GM11168 (cell line): ENCODE data around the gene MGST2.

Experiments
- in situ Hi-C: fragments of 300-500 bp; cut with MboI; formaldehyde crosslinking; loops from one replicate; pipeline ENCODE4 v1.12.0; 2022; ENCODE audit warnings: low sequenced_read_pairs; ENCODE audit not compliant: unreplicated experiment

MGST2 gene

GRCh38 chr4:139735381-139736273 is 70.0 kb downstream of the MGST2 start:
- in situ Hi-C loops = no loop called here

- in situ Hi-C loops = no loop called here
Measured at GRCh38 chr4:139736274-139736660, 70.6 kb downstream of the MGST2 start.

GRCh38 chr4:139736661-139737060 is 71.0 kb downstream of the MGST2 start:
- in situ Hi-C loops = no loop called here

- in situ Hi-C loops = no loop called here
Measured at GRCh38 chr4:139738846-139739613, 73.4 kb downstream of the MGST2 start.

- in situ Hi-C loops = no loop called here
Measured at GRCh38 chr4:139740121-139740520, 74.5 kb downstream of the MGST2 start.

DNA sequence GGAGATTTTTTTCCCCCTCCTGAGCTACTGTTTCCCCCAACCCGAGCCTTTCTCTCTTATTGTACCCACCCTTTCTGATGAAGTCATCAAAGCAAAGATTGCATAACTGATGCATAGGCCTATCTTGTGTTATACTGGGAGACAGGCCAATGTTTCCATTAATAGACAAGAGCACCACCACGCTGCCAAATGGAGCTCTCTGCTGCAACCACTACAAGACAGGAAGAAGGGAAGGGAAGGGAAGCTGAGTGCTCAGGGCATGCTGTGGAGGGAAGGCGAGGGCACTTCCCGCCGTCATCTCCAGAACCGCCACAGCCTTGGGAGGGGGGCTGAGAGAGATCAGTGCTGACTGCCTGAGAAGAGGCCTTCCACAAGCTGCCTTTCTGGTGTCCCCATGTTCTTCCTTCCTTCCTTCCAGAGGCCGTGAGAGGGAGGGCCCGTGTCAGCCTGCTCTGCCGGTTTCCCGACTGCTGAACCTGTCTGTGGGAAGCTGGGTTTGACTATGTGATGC is 75.0 kb downstream of the MGST2 start:
- in situ Hi-C loops = no loop called here

DNA sequence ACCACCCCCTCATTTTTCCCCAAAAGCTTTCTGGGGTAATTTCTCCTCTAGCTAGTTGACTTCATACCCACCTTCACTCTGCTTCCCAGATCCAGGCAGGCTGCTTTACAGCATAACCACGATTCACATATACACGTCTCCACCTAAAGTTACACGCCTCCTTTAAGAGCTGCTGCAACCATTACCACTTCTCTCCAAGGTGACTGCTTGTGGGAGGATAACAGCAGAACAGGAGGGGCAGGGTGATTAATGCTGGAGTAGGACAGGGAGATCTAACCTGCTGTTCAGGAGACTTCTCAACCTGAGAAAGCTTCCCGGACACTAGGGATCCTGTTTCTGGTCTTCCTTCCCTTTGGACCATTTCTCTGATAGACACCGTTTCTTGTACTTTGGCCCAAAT is 77.4 kb downstream of the MGST2 start:
- in situ Hi-C loops = no loop called here

- in situ Hi-C loops = no loop called here
Measured at GRCh38 chr4:139744232-139744631, 78.6 kb downstream of the MGST2 start.

DNA sequence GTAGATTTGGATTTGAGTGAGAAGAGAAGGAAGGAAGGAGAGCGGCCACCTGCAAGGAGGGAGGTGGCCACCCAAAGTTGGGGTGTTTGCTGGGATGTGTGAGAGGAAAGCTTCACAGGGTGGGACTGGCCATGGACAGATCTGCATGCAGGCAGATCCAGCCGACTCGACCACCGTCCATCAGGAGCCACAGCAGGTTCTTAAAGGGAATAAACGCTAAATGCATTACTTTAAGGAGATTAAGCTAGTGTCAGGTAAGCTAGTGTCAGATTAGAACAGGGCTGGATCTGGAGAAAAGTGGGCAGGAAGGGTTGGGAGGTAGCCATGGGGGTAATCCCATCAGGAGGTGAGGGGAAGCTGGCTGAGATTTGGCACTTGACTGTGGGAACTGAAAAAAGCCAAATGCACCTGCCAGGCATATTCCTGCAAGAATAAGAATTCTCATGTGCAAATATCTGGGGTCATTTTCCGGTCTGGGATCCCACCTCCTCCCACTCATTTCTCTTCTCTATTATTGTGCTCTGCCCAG is 79.6 kb downstream of the MGST2 start:
- in situ Hi-C loops = no loop called here

GRCh38 chr4:139746431-139747171 is 81.0 kb downstream of the MGST2 start:
- in situ Hi-C loops = no loop called here

DNA sequence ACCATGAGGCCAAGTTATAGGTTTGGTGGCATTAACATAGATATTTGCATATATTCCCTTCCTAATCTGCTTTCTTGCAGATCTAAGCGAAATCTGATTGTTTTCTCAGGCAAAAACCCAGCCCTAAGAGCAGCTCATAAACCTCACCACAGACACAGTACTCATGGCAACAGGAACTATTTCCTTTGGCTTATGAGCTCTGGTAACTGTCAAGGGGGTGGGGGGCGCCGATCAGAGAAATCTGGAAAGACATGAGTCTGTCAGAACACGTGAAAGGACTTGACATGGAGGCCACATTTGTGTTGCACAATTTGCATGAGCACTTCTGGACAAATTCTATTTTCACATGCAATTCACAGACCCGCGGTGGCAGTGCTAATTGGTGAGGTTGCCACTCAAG is 83.7 kb downstream of the MGST2 start:
- in situ Hi-C loops = no loop called here

DNA sequence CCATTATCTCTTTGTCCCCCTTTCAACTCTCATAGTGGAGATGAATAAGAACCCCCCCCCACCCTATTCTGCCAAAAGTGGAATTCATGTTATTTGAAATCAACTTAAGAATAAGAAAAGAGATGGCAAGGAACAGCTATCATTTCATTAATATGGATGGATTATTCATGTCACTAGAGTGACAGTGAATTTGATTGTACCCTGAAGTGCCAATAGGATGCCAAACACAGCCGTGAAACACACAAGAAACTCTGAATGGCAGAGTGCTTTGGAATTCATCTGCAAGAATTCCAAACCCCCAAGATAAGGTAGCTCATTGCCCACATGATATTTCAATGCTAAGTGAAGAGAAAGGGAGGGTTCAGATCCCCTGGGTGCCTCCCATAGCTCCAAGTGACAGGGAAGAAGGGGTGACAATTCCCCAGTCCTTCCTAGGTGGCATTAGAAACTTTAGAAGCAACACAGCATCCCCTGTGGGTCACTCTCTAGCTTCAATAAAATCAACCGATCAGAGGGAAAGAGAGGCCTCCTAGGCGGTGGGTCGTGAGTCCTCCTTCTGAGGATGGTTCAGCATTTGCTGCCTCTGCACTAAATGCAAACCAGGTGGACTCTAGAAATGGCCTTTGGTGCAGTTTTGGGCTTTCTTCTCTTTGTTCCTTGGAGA is 84.3 kb downstream of the MGST2 start:
- in situ Hi-C loops = no loop called here

GRCh38 chr4:139753686-139754085 is 88.1 kb downstream of the MGST2 start:
- in situ Hi-C loops = no loop called here
